Effector memory CD8-positive, alpha-beta T cell (primary cell): ENCODE data around the gene PIP4K2A.

Experiments used
- ATAC-seq: fragments of 150-1000 bp; cut with Tn5 transposase; replicated peaks from 2 replicates; pipeline ENCODE4 v1.10.0; 2021; ENCODE audit warnings: mild to moderate bottlenecking, moderate library complexity
- DNase-seq, 3 experiments: peaks; one replicate each; pipeline ENCODE4 v3.0.0; 2021
- H3K27ac Mint-ChIP-seq, 2 donors: one replicate each; pipeline ENCODE4 v1.8.0; 2022; ENCODE audit warnings: mild to moderate bottlenecking in 2 of 2, mixed read lengths in 2 of 2, moderate library complexity in 2 of 2
- H3K27me3 Mint-ChIP-seq, 2 donors: one replicate each; pipeline ENCODE4 v1.8.0; 2022; ENCODE audit warnings: mixed read lengths in 2 of 2
- H3K36me3 Mint-ChIP-seq: one replicate; pipeline ENCODE4 v1.8.0; 2022; ENCODE audit warnings: mild to moderate bottlenecking, moderate library complexity, mixed read lengths; ENCODE audit not compliant: insufficient read depth
- H3K4me1 Mint-ChIP-seq, 2 donors: one replicate each; pipeline ENCODE4 v1.8.0; 2022; ENCODE audit warnings: low read depth in 2 of 2, mixed read lengths in 2 of 2
- H3K4me3 Mint-ChIP-seq, 2 donors: one replicate each; pipeline ENCODE4 v1.8.0; 2022; ENCODE audit warnings: mild to moderate bottlenecking in 2 of 2, mixed read lengths in 2 of 2, moderate library complexity in 2 of 2
- H3K9me3 Mint-ChIP-seq, 2 donors: one replicate each; pipeline ENCODE4 v1.8.0; 2022; ENCODE audit warnings: mixed read lengths in 2 of 2

Gene PIP4K2A

DNA sequence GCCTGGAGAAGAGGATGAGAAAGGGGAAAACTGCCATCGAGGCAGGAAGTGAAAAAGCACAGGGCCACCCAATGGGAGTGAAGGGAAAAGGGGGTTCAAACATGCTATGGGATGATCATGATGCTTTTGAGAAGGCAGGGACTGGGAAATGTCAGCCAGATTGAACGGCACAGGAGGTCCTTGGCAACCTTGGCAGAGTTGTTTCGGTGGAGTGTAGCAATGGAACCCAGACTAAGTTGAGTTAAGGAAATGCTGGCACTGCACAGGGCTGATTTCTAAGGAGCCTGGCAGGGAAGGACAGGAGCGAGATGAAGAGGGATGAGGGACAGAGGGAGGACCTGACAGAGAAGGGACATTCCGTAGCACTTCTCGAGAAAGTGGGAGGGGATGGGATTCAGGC, 101.4 kb downstream of the PIP4K2A start:
- Mint-ChIP-seq H3K9me3 (peaks cover 0 to 1% of the 10 kb centered on the region in 2 donors), H3K27ac (peak overlapping the region; percentile 98 to 99), H3K4me1 (peaks cover 67 to 94% of the 10 kb centered on the region in 2 donors), H3K4me3 (peak overlapping the region; percentile 78 to 84), H3K27me3 (no peaks in the 10 kb centered on the region), H3K36me3 (peaks cover 55% of the 10 kb centered on the region)
- ATAC-seq: no peak
- DNase-seq: no peak

DNA sequence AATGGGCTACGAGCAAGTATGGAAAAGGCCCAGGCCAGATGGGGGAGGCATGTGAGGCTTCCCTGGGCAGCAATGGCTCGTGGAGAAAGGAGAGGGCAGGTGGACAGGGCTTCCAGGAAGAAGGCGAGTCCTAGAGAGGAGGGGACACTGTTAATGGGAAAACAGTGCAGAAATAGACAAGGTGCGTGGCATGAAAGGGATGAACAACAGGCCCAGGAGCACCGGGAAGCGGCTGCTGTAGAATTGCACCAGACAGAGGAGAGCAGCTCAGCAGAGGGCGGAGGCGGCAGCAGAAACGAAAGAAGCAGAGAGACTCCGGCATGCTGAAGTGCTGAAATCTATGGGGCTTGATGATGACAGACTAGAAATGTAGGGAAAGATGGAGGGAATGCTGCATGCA, 102.1 kb downstream of the PIP4K2A start:
- Mint-ChIP-seq H3K27me3 (no peaks in the 10 kb centered on the region), H3K4me1 (peaks cover 66 to 91% of the 10 kb centered on the region in 2 donors), H3K9me3 (peaks cover 0 to 1% of the 10 kb centered on the region in 2 donors), H3K4me3 (peak overlapping the region; percentile 78 to 84), H3K27ac (peak overlapping the region; percentile 98 to 99), H3K36me3 (peaks cover 59% of the 10 kb centered on the region)
- ATAC-seq: peak; percentile 21
- no peak for DNase-seq

DNA sequence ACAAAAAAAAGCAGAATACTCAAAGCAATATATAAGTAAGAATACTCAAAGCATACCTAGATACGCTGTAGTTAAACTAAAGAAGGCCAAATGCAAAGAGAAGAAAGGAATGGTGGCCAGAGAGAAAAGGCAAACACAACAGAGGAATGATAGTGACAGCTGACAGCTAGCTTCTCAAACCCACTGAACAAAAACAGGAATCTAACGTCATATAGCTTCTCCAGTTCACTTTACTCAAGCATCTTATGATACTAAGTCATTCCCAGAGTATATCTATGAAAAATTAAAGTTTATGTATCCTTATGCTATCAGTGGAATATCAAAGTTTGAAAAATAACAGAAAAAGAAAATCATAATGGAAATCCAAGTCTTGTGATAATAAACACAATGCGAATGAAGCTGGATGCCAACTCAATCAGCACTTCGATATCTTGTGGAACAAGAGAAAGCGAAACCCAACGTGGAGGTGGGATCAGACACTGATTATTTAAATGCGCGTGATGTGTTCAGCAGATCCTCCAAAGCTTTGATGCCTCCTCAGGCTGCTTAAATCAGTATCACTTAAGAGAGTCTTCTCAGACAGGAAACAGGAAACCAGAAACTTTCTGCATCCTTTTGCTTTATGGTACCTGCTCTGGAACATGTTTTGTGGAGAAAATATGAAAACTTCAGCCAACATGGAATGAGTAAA, 102.8 kb downstream of the PIP4K2A start:
- Mint-ChIP-seq H3K9me3 (peaks cover 0 to 1% of the 10 kb centered on the region in 2 donors), H3K27ac (peak overlapping the region; percentile 98 to 99), H3K27me3 (no peaks in the 10 kb centered on the region), H3K4me1 (peaks cover 71 to 90% of the 10 kb centered on the region in 2 donors), H3K4me3 (peak overlapping the region; percentile 78 to 84), H3K36me3 (peaks cover 67% of the 10 kb centered on the region)
- ATAC-seq (peak; percentile 85), DNase-seq (peak; percentile 64 to 68 (median 67))

DNA sequence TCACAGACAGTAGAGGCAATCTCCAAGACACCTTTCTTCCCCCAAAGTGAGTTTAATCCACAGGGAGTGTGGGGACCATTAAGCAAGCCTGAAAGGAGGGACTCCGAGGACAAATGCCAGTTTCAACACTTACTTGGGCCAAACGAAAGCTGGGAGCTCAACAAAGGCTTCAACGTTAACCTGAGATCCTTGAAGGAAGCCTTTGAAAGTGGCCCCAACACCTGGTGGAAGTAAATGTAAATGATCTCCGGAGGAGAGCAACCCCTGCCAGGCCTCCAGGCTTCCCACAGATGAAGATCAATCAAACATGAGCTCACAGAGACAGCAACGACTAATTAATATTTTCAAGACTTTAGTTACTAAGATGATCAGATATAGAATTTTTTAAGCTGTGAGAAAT, 103.8 kb downstream of the PIP4K2A start:
- DNase-seq: no peak
- peaks cover 71 to 89% of the 10 kb centered on the region in 2 donors for H3K4me1 Mint-ChIP-seq
- H3K9me3 Mint-ChIP-seq: peaks cover 0 to 1% of the 10 kb centered on the region in 2 donors
- ATAC-seq: no peak
- H3K36me3 Mint-ChIP-seq: peaks cover 69% of the 10 kb centered on the region
- H3K4me3 Mint-ChIP-seq: peak overlapping the region; percentile 78 to 84
- no peaks in the 10 kb centered on the region for H3K27me3 Mint-ChIP-seq
- H3K27ac Mint-ChIP-seq: peak overlapping the region; percentile 98 to 99

DNA sequence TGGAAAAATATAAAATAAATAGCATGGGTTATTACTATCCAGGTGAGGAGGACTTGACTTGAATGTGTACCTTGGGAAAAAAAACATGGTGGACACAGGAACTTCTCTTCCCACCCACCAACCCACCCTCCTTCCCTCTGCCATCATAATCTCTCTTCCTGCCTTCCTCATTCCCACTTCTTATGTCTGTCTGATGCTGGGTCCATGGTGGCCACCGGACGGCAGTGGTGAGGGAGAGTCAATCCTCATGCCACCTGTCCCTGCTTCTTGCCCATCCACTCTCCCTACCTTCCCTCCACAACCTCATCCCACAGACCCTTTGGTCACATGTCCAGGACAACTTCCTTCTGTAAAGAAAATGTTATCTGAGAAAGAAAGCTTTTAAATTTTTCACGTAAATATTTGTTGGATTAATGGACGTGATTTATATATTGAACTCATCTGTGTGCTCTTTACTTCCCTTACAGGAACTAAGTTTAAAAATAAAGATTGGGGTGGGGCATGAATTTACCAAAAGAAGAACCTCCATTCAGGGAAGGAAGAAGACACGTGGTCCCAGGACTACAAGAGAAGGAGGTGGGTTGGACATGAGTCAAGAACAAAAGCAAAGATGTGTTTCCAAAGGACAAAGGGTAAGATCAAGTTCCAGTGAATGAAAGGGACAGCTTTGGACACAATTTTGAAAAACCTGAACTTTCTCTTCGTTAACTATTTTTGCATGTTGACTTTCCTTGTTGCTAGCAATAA, 104.5 kb downstream of the PIP4K2A start:
- peaks cover 73% of the 10 kb centered on the region for H3K36me3 Mint-ChIP-seq
- H3K27me3 Mint-ChIP-seq: no peaks in the 10 kb centered on the region
- DNase-seq (no peak), ATAC-seq (no peak)
- peak overlapping the region; percentile 98 to 99 for H3K27ac Mint-ChIP-seq
- peaks cover 77 to 91% of the 10 kb centered on the region in 2 donors for H3K4me1 Mint-ChIP-seq
- H3K9me3 Mint-ChIP-seq: peaks cover 0 to 1% of the 10 kb centered on the region in 2 donors
- H3K4me3 Mint-ChIP-seq: peak overlapping the region; percentile 78 to 84

DNA sequence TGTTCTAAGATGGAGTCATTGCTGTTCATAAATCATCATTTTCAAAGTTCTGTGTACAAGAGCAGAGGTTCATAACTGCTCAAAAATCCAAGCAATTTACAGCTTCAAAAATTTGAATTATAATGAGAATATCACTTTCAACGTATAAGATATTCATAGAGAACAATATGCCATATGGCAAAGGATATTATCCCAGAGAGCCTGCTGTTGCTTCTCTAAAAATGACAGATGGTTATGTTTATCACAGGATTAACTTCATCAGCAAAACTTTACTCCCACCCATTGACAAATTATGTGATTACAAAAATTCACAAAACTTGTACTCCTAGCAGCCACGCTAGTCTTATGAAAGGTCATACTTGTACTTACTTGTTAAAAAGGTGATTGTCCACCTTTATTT, 105.1 kb downstream of the PIP4K2A start:
- ATAC-seq: no peak
- no peaks in the 10 kb centered on the region for H3K27me3 Mint-ChIP-seq
- H3K27ac Mint-ChIP-seq: peak overlapping the region; percentile 98 to 99
- H3K36me3 Mint-ChIP-seq: peaks cover 75% of the 10 kb centered on the region
- peaks cover 77 to 91% of the 10 kb centered on the region in 2 donors for H3K4me1 Mint-ChIP-seq
- H3K4me3 Mint-ChIP-seq: peak overlapping the region; percentile 78 to 84
- H3K9me3 Mint-ChIP-seq: peaks cover 0 to 1% of the 10 kb centered on the region in 2 donors
- DNase-seq: no peak

DNA sequence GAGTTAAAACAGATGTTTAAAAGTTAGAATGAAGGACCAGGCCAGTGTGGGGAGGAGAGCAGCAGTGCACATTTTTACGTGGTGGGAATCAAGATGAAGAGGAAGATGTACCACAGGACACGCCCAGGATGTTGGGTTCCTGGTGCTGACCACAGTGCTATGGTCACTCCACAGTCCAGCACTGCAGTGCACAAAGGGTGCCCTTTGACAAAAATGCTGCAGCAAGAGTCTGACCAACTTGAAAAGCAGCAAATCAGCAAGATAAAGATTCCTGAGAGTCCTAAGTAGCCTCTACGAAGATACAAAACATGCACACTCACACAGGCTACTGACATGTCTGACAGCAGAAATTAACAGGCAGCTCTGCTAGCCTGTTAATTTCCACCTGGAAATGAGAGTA, 107.1 kb downstream of the PIP4K2A start:
- Mint-ChIP-seq H3K9me3 (peaks cover 0 to 1% of the 10 kb centered on the region in 2 donors), H3K27me3 (no peaks in the 10 kb centered on the region), H3K4me1 (peaks cover 69 to 86% of the 10 kb centered on the region in 2 donors), H3K36me3 (peaks cover 67% of the 10 kb centered on the region), H3K4me3 (peak overlapping the region; percentile 54 to 73), H3K27ac (peak overlapping the region; percentile 97 to 98)
- no peak for DNase-seq
- no peak for ATAC-seq

DNA sequence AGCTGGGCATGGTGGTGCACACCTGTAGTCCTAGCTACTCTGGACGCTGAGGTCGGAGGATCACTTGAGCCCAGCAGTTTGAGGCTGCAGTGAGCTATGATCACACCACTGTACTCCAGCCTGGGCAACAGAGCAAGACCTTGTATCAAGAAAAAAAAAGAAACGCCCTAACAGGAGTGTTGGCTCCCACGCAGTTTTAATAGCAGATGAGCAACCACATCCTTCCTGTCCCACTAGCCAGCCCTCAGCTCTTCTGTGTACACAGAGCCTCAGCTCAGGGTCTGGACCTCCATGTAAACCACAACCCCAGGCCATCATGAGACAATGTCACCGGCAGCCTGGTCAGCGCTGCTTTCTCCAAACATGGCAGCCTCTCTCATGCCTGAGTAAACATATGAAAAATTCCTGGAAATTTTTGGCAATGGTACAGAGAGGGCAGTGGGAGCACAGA, 108.2 kb downstream of the PIP4K2A start:
- H3K9me3 Mint-ChIP-seq: peaks cover 0 to 1% of the 10 kb centered on the region in 2 donors
- peak overlapping the region; percentile 97 to 98 for H3K27ac Mint-ChIP-seq
- ATAC-seq (peak; percentile 88), DNase-seq (peak; percentile 43 to 50 (median 47))
- H3K4me1 Mint-ChIP-seq: peaks cover 71 to 89% of the 10 kb centered on the region in 2 donors
- peaks cover 62% of the 10 kb centered on the region for H3K36me3 Mint-ChIP-seq
- H3K4me3 Mint-ChIP-seq: peak overlapping the region; percentile 73 to 75
- no peaks in the 10 kb centered on the region for H3K27me3 Mint-ChIP-seq

DNA sequence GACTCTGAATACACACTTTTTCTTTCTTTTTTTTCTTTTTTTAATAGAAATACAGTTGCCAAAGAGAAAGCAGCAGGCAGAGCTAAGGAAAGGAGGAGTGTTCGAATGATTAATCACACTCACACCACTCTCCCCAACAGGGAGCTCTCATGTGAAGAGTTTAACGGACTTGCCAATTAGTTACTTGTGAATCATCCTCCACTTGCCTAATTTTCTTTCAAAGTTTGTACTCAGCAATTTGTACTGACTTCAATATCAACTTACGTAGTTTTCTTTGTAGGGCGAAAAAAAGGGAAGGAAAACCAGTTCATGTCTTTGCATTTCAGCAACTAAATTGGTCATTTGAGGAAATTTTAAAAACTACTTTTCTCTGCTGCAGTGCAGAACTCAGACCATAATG, 109.2 kb downstream of the PIP4K2A start:
- peak; percentile 26 for ATAC-seq
- Mint-ChIP-seq H3K9me3 (peaks cover 0 to 1% of the 10 kb centered on the region in 2 donors), H3K27me3 (no peaks in the 10 kb centered on the region), H3K4me3 (peak overlapping the region; percentile 66 to 71), H3K4me1 (peaks cover 70 to 89% of the 10 kb centered on the region in 2 donors), H3K27ac (peak overlapping the region; percentile 97 to 98), H3K36me3 (peaks cover 57% of the 10 kb centered on the region)
- DNase-seq: no peak

DNA sequence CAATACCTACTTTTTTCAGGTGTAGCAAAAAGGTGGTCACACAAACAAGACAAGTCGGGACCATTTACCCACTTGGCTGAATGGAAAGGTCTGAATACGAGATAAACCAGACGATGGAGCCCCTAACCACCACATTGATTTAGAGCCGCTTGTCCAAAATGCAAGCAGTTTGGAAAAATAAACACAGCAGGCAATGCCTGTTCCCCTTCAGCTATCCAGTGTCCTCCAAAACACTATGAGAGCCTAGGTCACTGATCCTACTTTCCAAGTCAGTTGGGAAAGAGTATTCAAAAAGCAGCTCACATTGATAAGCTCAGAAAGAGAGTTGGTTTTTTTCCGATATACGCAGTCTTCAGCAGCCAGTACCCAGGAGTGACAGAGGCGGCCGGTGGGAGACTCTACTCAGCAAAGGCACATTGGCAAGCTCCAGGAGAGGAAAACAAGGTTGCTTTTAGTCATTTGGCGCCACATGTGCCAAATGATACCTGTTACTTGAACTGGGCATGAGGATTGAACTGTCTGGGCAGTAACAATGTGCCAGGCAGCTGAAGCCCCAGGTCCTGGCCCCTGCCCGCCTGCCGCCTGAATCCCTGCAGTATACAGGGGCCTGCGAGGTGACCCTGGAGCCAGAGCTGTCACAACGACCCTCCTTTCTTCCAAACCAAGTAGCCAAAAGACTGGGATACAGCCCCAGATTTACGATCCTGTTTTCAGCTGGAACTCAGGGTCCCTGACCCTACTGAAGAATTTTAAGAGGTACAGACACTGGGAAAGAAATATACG, 109.8 kb downstream of the PIP4K2A start:
- Mint-ChIP-seq H3K36me3 (peaks cover 58% of the 10 kb centered on the region), H3K27me3 (no peaks in the 10 kb centered on the region), H3K27ac (peak overlapping the region; percentile 97 to 98), H3K4me3 (peak overlapping the region; percentile 66 to 71), H3K9me3 (no peaks in the 10 kb centered on the region), H3K4me1 (peaks cover 71 to 88% of the 10 kb centered on the region in 2 donors)
- DNase-seq: no peak
- no peak for ATAC-seq

DNA sequence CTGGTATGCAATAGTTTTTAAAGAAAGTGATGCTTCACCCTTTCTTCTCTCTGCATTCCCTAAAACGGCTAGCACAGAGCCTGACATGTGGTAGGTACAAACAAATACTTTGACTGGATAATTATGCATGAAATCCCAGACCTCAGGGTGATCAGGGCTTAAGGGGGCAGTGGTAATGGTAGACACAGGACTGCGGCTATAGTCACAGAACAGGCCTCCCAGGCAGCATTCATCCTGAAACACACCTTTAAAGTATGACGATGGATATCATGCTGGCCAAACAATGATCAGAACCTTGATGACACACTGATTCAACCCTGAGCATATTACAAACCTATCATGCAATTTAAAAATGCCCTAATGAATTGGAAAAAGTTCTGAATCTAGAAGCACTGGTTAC, 110.8 kb downstream of the PIP4K2A start:
- Mint-ChIP-seq H3K27ac (peak overlapping the region; percentile 97 to 98), H3K4me3 (peak overlapping the region in 1 of 2 donors; percentile 71), H3K27me3 (no peaks in the 10 kb centered on the region), H3K9me3 (no peaks in the 10 kb centered on the region), H3K4me1 (peaks cover 71 to 87% of the 10 kb centered on the region in 2 donors), H3K36me3 (peaks cover 58% of the 10 kb centered on the region)
- ATAC-seq: no peak
- no peak for DNase-seq

DNA sequence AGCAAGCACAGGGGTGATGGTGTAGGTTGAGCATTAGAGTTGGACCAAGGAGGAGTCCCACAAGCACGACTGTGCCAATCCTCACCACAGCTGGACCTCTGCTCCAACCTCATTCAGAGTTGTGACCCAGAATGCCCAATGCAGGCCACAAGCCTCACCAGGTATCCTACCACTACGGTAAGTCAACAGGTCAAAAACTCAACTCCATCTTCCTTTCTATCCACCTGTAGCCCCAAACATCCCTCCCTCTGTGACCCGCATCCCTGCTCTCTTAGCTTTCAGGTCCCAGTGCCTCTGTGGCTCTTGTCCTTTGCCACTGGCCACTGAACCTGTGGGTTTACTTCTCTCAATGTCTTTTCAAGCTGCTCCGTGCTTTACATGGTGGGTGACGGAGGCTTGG, 112.8 kb downstream of the PIP4K2A start:
- Mint-ChIP-seq H3K4me1 (peaks cover 79 to 92% of the 10 kb centered on the region in 2 donors), H3K4me3 (peak overlapping the region; percentile 66 to 78), H3K36me3 (peaks cover 56% of the 10 kb centered on the region), H3K9me3 (no peaks in the 10 kb centered on the region), H3K27me3 (no peaks in the 10 kb centered on the region), H3K27ac (peak overlapping the region; percentile 97)
- DNase-seq (no peak), ATAC-seq (no peak)

DNA sequence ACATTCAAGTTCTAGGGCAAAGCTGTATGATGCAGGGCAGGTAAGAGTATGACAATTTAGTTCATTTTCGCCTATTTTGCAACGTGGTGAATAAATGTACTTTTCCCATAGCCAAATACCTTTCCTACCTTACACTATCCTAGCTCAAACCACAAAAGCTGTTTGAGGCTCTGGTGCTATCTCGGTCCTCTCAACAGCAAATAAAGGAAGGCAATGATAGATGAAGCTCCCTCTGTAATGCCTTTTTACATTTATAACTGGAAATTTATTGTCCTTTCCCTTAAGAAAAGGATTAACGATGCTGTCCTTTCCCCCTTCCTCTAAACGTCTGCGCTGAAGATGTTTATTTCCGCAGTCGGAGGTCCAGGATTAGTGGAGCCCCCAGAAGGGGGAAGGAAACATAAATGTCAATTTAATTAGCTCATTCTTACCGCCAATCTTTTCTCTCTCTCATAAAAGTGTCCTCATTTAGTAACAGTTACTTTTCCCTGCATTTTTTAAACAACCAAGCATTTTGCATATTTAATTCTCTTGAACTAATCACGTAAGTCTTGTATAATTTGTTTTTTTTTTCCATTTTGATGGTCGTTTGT, 114.6 kb downstream of the PIP4K2A start:
- no peak for ATAC-seq
- Mint-ChIP-seq H3K4me3 (peak overlapping the region; percentile 66 to 78), H3K36me3 (peaks cover 50% of the 10 kb centered on the region), H3K27me3 (no peaks in the 10 kb centered on the region), H3K4me1 (peaks cover 74 to 81% of the 10 kb centered on the region in 2 donors), H3K9me3 (no peaks in the 10 kb centered on the region), H3K27ac (peak overlapping the region; percentile 97)
- no peak for DNase-seq
